HepG2 (cell line): Measurements from ENCODE around the gene MOB4. TPM values are rescaled to one million over a fixed set of nuclear protein-coding genes. Genes with fewer than 3 reads are reported as not detected.

ENCODE experiments used
- BHLHE40 ChIP-seq: IDR thresholded peaks from 2 replicates; pipeline ENCODE4 v1.6.1; 2011; ENCODE audit warnings: low read length, improper control_type of control experiment
- CC2D1A ChIP-seq: sonication (generic); formaldehyde crosslinking; IDR thresholded peaks from 2 replicates; pipeline ENCODE4 v1.8.1; 2023; ENCODE audit warnings: mild to moderate bottlenecking, missing genetic modification reagents
- FOXP1 ChIP-seq, 2 experiments: fragments of 450-650 bp in 1 of 2; IDR thresholded peaks; 2 replicates each; pipeline ENCODE4 v1.6.1; 2017 to 2018; ENCODE audit warnings: antibody characterized with exemption in 1 of 2
- HNF1B ChIP-seq: sonication (generic); formaldehyde crosslinking; IDR thresholded peaks from 2 replicates; pipeline ENCODE4 v1.5.1; 2020; ENCODE audit warnings: mild to moderate bottlenecking, moderate library complexity, missing genetic modification reagents
- KLF15 ChIP-seq: sonication (generic); formaldehyde crosslinking; IDR thresholded peaks from 2 replicates; pipeline ENCODE4 v1.8.1; 2023; ENCODE audit warnings: borderline replicate concordance, mild to moderate bottlenecking, inconsistent platforms, missing genetic modification reagents, mixed read lengths
- KMT2B ChIP-seq: IDR thresholded peaks from 2 replicates; pipeline ENCODE4 v1.6.1; 2016; ENCODE audit warnings: missing genetic modification reagents, missing compliant biosample characterization
- LRRFIP1 ChIP-seq: sonication (generic); formaldehyde crosslinking; conservative IDR thresholded peaks from 2 replicates; pipeline ENCODE4 v1.4.0; 2020; ENCODE audit warnings: missing genetic modification reagents
- NFIC ChIP-seq: IDR thresholded peaks from 2 replicates; pipeline ENCODE4 v1.6.1; 2012; ENCODE audit warnings: mild to moderate bottlenecking, low read length, inconsistent platforms
- XBP1 ChIP-seq: sonication (generic); formaldehyde crosslinking; IDR thresholded peaks from 2 replicates; pipeline ENCODE4 v1.5.0; 2020; ENCODE audit warnings: missing genetic modification reagents
- ZNF446 ChIP-seq: sonication (generic); formaldehyde crosslinking; IDR thresholded peaks from 2 replicates; pipeline ENCODE4 v1.5.0; 2020; ENCODE audit warnings: mild to moderate bottlenecking, missing genetic modification reagents
- ZNF674 ChIP-seq: sonication (generic); formaldehyde crosslinking; IDR thresholded peaks from 2 replicates; pipeline ENCODE4 v1.5.0; 2020; ENCODE audit warnings: low read depth, mild to moderate bottlenecking, missing genetic modification reagents
- ZNF816 ChIP-seq: sonication (generic); formaldehyde crosslinking; IDR thresholded peaks from 2 replicates; pipeline ENCODE4 v1.8.0; 2022; ENCODE audit warnings: missing genetic modification reagents, mild to moderate bottlenecking, borderline replicate concordance
- polyA plus RNA-seq, 8 experiments: library from polyadenylated mRNA; depleted of rRNA in 3 of 8; stranded (reverse) in 7 of 8; unstranded in 1 of 8; fragments of >200 nt; fragmentation: Illumina TruSeq in 4 of 8; extraction: Trizol in 4 of 8; gene quantifications; 2 replicates each; pipeline versions ENCODE4 v1.2.1 to v1.2.3, GENCODE V29; 2011 to 2016; ENCODE audit warnings: low read depth in 4 of 8, missing spikeins in 1 of 8, mixed read lengths in 1 of 8; ENCODE audit not compliant: insufficient read depth in 1 of 8
- total RNA-seq, 5 experiments: library from RNA; depleted of rRNA; stranded (reverse); fragments of >200 nt; fragmentation: Illumina TruSeq; extraction: Trizol; gene quantifications; 2 replicates each; pipeline ENCODE4 v1.2.3, GENCODE V29; 2016; ENCODE audit warnings: low read depth in 1 of 5

MOB4 gene
- total and polyA plus RNA-seq, 2 of the 13 experiments (the other 11 are each of a cell fraction or from before 2014, with no cell fraction given) = 35.7 to 38.6 TPM

GRCh38 chr2:197515315-197515738, 539 bp upstream of the MOB4 start (continued):
- TF ChIP-seq HNF1B (CRISPR knock-in tag) (no peak), ZNF816 (peak; percentile 12; the same call in 1 of the 2 replicates), ZNF674 (0 out of 2 replicates have a peak, but pooled peaks have one; percentile 4), NFIC (peak; percentile 66; the same call in 1 of the 2 replicates), KMT2B (CRISPR knock-in tag) (no peak), LRRFIP1 (no peak), FOXP1 (IDR thresholded peaks at IDR 0.05) (no peak), FOXP1 (CRISPR knock-in tag; IDR thresholded peaks at IDR 0.05) (peak; percentile 32; the same call in 1 of the 2 replicates), XBP1 (CRISPR knock-in tag) (peak; percentile 62; the same call in 1 of the 2 replicates), BHLHE40 (no peak), CC2D1A (0 out of 2 replicates have a peak, but pooled peaks have one; percentile 97), ZNF446 (CRISPR knock-in tag) (0 out of 2 replicates have a peak, but pooled peaks have one; percentile 2), KLF15 (CRISPR knock-in tag) (no peak)
